CD1c-positive myeloid dendritic cell (primary cell): ENCODE measurements around the gene IRAG1.
A peak's percentile ranks its signal among the peaks of the same experiment; 100 is the strongest.
"Not testable (repeated sequence)": the region's sequence is repeated elsewhere in the genome, so short reads cannot be mapped to it uniquely, and the experiment has no call there.

Experiments
- DNase-seq: peaks from one replicate; pipeline ENCODE4 v3.0.0-alpha.2; 2016; ENCODE audit errors: extremely low spot score

IRAG1 gene

GRCh38 chr11:10709299-10710086 lies 15.9 kb upstream of the IRAG1 start:
- no peak for DNase-seq

GRCh38 chr11:10708131-10708530 lies 14.6 kb upstream of the IRAG1 start:
- no peak for DNase-seq

GRCh38 chr11:10701982-10702381 lies 8.4 kb upstream of the IRAG1 start:
- DNase-seq = no peak

- DNase-seq = no peak
Observed at GRCh38 chr11:10699072-10699471, 5.5 kb upstream of the IRAG1 start.

GRCh38 chr11:10697323-10697620 lies 3.7 kb upstream of the IRAG1 start:
- DNase-seq = no peak

- DNase-seq = no peak
Observed at GRCh38 chr11:10696468-10697322, 3.1 kb upstream of the IRAG1 start.

- no peak for DNase-seq
Observed at GRCh38 chr11:10695833-10696232, 2.3 kb upstream of the IRAG1 start.

- no peak for DNase-seq
Observed at GRCh38 chr11:10694486-10695239, 1.1 kb upstream of the IRAG1 start.

GRCh38 chr11:10692531-10693115 lies 932 bp downstream of the IRAG1 start:
- no peak for DNase-seq

- DNase-seq = no peak
Observed at GRCh38 chr11:10688401-10688800, 5.2 kb downstream of the IRAG1 start.

GRCh38 chr11:10686311-10686710 lies 7.2 kb downstream of the IRAG1 start:
- DNase-seq = no peak

- DNase-seq = no peak
Observed at GRCh38 chr11:10683429-10683828, 10.1 kb downstream of the IRAG1 start.

- no peak for DNase-seq
Observed at GRCh38 chr11:10680956-10681487, 12.5 kb downstream of the IRAG1 start.

- not testable (repeated sequence) for DNase-seq
Observed at GRCh38 chr11:10680279-10680678, 13.3 kb downstream of the IRAG1 start.

GRCh38 chr11:10679644-10680043 lies 13.9 kb downstream of the IRAG1 start:
- no peak for DNase-seq

- DNase-seq = no peak
Observed at GRCh38 chr11:10678101-10678500, 15.5 kb downstream of the IRAG1 start.

- DNase-seq = no peak
Observed at GRCh38 chr11:10676919-10677318, 16.6 kb downstream of the IRAG1 start.

GRCh38 chr11:10674911-10675440 lies 18.6 kb downstream of the IRAG1 start:
- DNase-seq = no peak

GRCh38 chr11:10674440-10674855 lies 19.1 kb downstream of the IRAG1 start:
- DNase-seq = no peak

- peak; percentile 56 for DNase-seq
Observed at GRCh38 chr11:10673501-10674062, 20.0 kb downstream of the IRAG1 start.

- no peak for DNase-seq
Observed at GRCh38 chr11:10670099-10670498, 23.5 kb downstream of the IRAG1 start.
